HCT116 (cell line): ENCODE data around the gene IARS1. TPM values are rescaled to one million over a fixed set of nuclear protein-coding genes. Genes with fewer than 3 reads are reported as not detected.

ENCODE experiments used
- ATAC-seq: fragments of 200-7000 bp; cut with Tn5 transposase; 2 replicates; pipeline ENCODE4 v1.9.1; 2020; ENCODE audit warnings: mild to moderate bottlenecking, moderate library complexity
- BruUV-seq: library from RNA; stranded (reverse); fragments of 400-500 nt; replicated peaks from 2 replicates; lab custom pipeline; 2021; lab: Mats Ljungman, UMichigan
- CTCF ChIA-PET: fragments of 300-600 bp; sonication (Branson Sonifier 250); formaldehyde crosslinking; loops from one replicate; lab custom pipeline; 2021; ENCODE audit warnings: antibody characterized with exemption; lab: Charles Lee
- POLR2A ChIA-PET: fragments of 300-600, 350-600 bp; sonication (Branson Sonifier 250); formaldehyde crosslinking; loops from one replicate; lab custom pipeline; 2021; ENCODE audit warnings: antibody characterized with exemption; lab: Charles Lee
- RAD21 ChIA-PET, 2 experiments: fragments of 300-600 bp; sonication (Branson Sonifier 250); formaldehyde crosslinking; loops; one replicate each; lab custom pipeline; 2023; ENCODE audit warnings: low total read pairs in 2 of 2; ENCODE audit not compliant: uncharacterized antibody in 2 of 2, unreplicated experiment in 2 of 2, low non-redundant PET in 1 of 2; lab: Charles Lee
- DNase-seq: peaks from one replicate; pipeline ENCODE4 v3.0.0-alpha.2; 2010; ENCODE audit warnings: low read depth, low spot score
- H2AFZ ChIP-seq: fragments of 200-600 bp; shearing (Covaris generic), sonication (generic); 2 replicates; pipeline ENCODE4 v1.6.1; 2017; ENCODE audit warnings: low read depth, mixed run types, mixed read lengths, antibody characterized with exemption, low read length; ENCODE audit not compliant: poor library complexity, severe bottlenecking
- H3K27ac ChIP-seq: 2 replicates; pipeline ENCODE4 v1.5.1; 2012; ENCODE audit warnings: low read depth, low read length
- H3K27me3 ChIP-seq: fragments of 200-600 bp; sonication (generic); 2 replicates; pipeline ENCODE4 v1.6.1; 2016; ENCODE audit warnings: mixed run types, low read length, mixed read lengths; ENCODE audit not compliant: insufficient read depth
- H3K36me3 ChIP-seq, 2 experiments: fragments of 200-500 bp in 1 of 2; fragments of 200-600 bp in 1 of 2; sonication (Bioruptor generic) in 1 of 2; sonication (generic) in 1 of 2; 2 replicates each; pipeline versions ENCODE4 v1.5.1 to v1.6.1; 2014 to 2016; ENCODE audit warnings: low read length in 2 of 2, inconsistent platforms in 1 of 2, mixed read lengths in 1 of 2, mixed run types in 1 of 2; ENCODE audit not compliant: insufficient read depth in 2 of 2, control insufficient read depth in 1 of 2
- H3K4me1 ChIP-seq, 2 experiments: fragments of 200-600 bp in 1 of 2; sonication (generic) in 1 of 2; 2 replicates each; pipeline versions ENCODE4 v1.5.1 to v1.6.1; 2012 to 2017; ENCODE audit warnings: low read length in 2 of 2, inconsistent platforms in 1 of 2, mild to moderate bottlenecking in 1 of 2, mixed read lengths in 1 of 2, mixed run types in 1 of 2, moderate library complexity in 1 of 2; ENCODE audit not compliant: insufficient read depth in 2 of 2, control insufficient read depth in 1 of 2
- H3K4me2 ChIP-seq: fragments of 200-600 bp; sonication (generic); 2 replicates; pipeline ENCODE4 v1.6.1; 2017; ENCODE audit warnings: mixed run types, low read length, mixed read lengths
- H3K4me3 ChIP-seq, 2 experiments: fragments of 200-600 bp in 1 of 2; sonication (generic) in 1 of 2; replicated peaks in 1 of 2; 2 replicates each; pipeline ENCODE4 v1.5.1; 2011 to 2016; ENCODE audit warnings: low read length in 2 of 2, control low read depth in 1 of 2, low read depth in 1 of 2, mild to moderate bottlenecking in 1 of 2, mixed read lengths in 1 of 2, mixed run types in 1 of 2
- H3K79me2 ChIP-seq: fragments of 200-600 bp; sonication (generic); 2 replicates; pipeline ENCODE4 v1.6.1; 2017; ENCODE audit warnings: mild to moderate bottlenecking, mixed run types, low read length, moderate library complexity, mixed read lengths; ENCODE audit not compliant: insufficient read depth
- H3K9ac ChIP-seq: fragments of 200-600 bp; sonication (generic); 2 replicates; pipeline ENCODE4 v1.6.1; 2016; ENCODE audit warnings: low read length, mixed read lengths
- H3K9me2 ChIP-seq: fragments of 200-600 bp; sonication (generic), shearing (Covaris generic); 2 replicates; pipeline ENCODE4 v1.6.1; 2017; ENCODE audit warnings: mixed run types, mild to moderate bottlenecking, moderate library complexity; ENCODE audit not compliant: insufficient read depth
- H3K9me3 ChIP-seq, 2 experiments: fragments of 200-500 bp in 1 of 2; fragments of 200-600 bp in 1 of 2; sonication (Bioruptor generic) in 1 of 2; sonication (generic) in 1 of 2; 2 replicates each; pipeline ENCODE4 v1.6.1; 2014 to 2017; ENCODE audit warnings: low read length in 2 of 2, mixed read lengths in 2 of 2, inconsistent platforms in 1 of 2, low read depth in 1 of 2, mild to moderate bottlenecking in 1 of 2, mixed run types in 1 of 2, moderate library complexity in 1 of 2; ENCODE audit not compliant: control insufficient read depth in 1 of 2, insufficient read depth in 1 of 2
- H4K20me1 ChIP-seq: fragments of 200-600 bp; sonication (generic), shearing (Covaris generic); 2 replicates; pipeline ENCODE4 v1.6.1; 2017; ENCODE audit warnings: mixed run types, mild to moderate bottlenecking, moderate library complexity; ENCODE audit not compliant: insufficient read depth
- CBX3 ChIP-seq: IDR thresholded peaks from 2 replicates; pipeline ENCODE4 v1.6.1; 2012; ENCODE audit warnings: low read depth
- RAD21 ChIP-seq: IDR thresholded peaks from 2 replicates; pipeline ENCODE4 v1.6.1; 2012; ENCODE audit warnings: low read depth, mild to moderate bottlenecking
- SIN3A ChIP-seq: IDR thresholded peaks from 2 replicates; pipeline ENCODE4 v1.6.1; 2012; ENCODE audit warnings: low read depth
- SP1 ChIP-seq: IDR thresholded peaks from 2 replicates; pipeline ENCODE4 v1.6.1; 2012; ENCODE audit warnings: low read depth
- intact Hi-C: fragments of 100-400 bp; cut with micrococcal nuclease; formaldehyde crosslinking; loops from 2 replicates; pipeline ENCODE4 v1.10.0; 2022
- total RNA-seq: library from RNA; stranded (reverse); gene quantifications from one replicate; pipeline ENCODE4 v1.2.1, GENCODE V29; 2021; ENCODE audit not compliant: unreplicated experiment
- TF ChIP-seq, protein P1 (sequence below), 3 experiments: fragments of 200-600 bp in 1 of 3; sonication (generic) in 1 of 3; IDR thresholded peaks in 2 of 3; conservative IDR thresholded peaks in 1 of 3; 2 replicates each; pipeline ENCODE4 v1.5.1; 2012 to 2017; ENCODE audit warnings: low read depth in 2 of 3, low read length in 2 of 3, antibody characterized with exemption in 1 of 3, borderline replicate concordance in 1 of 3, control low read depth in 1 of 3, mild to moderate bottlenecking in 1 of 3, mixed read lengths in 1 of 3, mixed run types in 1 of 3, moderate library complexity in 1 of 3; ENCODE audit not compliant: insufficient read depth in 1 of 3

Gene IARS1
- total RNA-seq, 1 experiment from 2014 or later: 279 TPM

DNA sequence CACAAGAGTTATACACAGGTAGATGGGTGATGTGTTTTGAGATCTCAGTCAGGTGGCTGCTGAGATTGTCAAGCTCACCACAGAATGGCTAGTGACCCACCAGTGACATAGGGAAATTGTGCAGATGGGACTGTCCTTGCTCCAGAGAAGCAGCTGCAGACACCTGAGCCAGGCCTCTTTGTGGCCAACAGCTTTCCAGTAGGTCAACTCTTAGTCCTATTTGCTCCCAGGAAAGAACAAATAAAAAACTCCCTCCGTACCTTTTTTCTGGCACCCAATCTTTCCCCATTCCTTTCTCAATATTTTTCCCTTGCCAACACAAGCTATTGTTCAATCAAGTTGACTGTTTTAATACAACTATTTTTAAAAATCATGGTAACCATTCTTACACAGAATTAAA is 14.2 kb downstream of the IARS1 start:
- RAD21 ChIA-PET: no interaction called here
- CTCF ChIA-PET: interaction anchor here (0.7 to 1.2 kb wide), 2 partner anchors 139 to 141 kb away, joined by 3 read pairs; no protein-coding TSS in a partner anchor
- Histone ChIP-seq H3K4me3 (no peak overlapping the region), H3K36me3 (peaks cover 70 to 72% of the 10 kb centered on the region in 2 experiments), H3K4me2 (no peak overlapping the region), H3K4me1 (no peaks in the 10 kb centered on the region), H3K27me3 (no peaks in the 10 kb centered on the region), H3K9me3 (no peaks in the 10 kb centered on the region), H2AFZ (no peak overlapping the region), H4K20me1 (peaks cover 8% of the 10 kb centered on the region; the same call in 1 of the 2 replicates), H3K27ac (no peak overlapping the region), H3K79me2 (peaks cover 93% of the 10 kb centered on the region), H3K9ac (no peak overlapping the region), H3K9me2 (no peaks in the 10 kb centered on the region)
- POLR2A ChIA-PET: no interaction called here
- no TSS peak for BruUV-seq
- DNase-seq: no peak
- intact Hi-C loops: loop anchor here (5.0 kb wide), 1 partner anchor 37 kb away; no protein-coding TSS in a partner anchor
- no peak for TF ChIP-seq SIN3A
- ATAC-seq: no peak

DNA sequence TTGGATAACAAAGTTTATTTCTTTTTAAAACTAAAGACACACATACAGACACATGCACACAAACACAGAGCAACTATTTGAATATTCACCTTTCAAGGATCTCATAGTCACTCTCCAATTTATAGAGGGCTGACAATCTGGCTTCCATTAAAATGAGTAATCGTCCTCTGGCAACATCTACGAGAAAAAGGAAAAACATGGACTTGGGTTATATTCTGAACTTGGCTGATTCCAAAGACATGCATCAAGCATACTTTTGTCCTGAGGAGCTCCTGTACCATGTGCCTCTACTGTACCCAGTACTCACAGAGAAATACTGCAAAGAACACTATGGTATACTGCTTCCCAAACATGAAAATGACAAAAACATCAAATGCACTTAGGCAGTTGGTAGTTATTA is 15.4 kb downstream of the IARS1 start:
- H3K4me1 ChIP-seq: no peaks in the 10 kb centered on the region
- no peak overlapping the region for H3K9ac ChIP-seq
- no peak overlapping the region for H3K4me2 ChIP-seq
- H2AFZ ChIP-seq: no peak overlapping the region
- ChIA-PET RAD21 (no interaction called here), POLR2A (interaction anchor here (1.1 kb wide), 1 partner anchor 14 kb away, joined by 3 read pairs; no protein-coding TSS in a partner anchor), CTCF (interaction anchor here (1.2 kb wide), 1 partner anchor 140 kb away, joined by 3 read pairs; no protein-coding TSS in a partner anchor)
- H3K9me2 ChIP-seq: no peaks in the 10 kb centered on the region
- no peaks in the 10 kb centered on the region for H3K27me3 ChIP-seq
- H3K9me3 ChIP-seq: no peaks in the 10 kb centered on the region
- DNase-seq (no peak), ATAC-seq (no peak)
- intact Hi-C loops: loop anchor here (5.0 kb wide), 1 partner anchor 36 kb away; no protein-coding TSS in a partner anchor
- H3K79me2 ChIP-seq: peaks cover 91% of the 10 kb centered on the region
- no peak overlapping the region for H3K4me3 ChIP-seq
- peaks cover 17% of the 10 kb centered on the region; the same call in 1 of the 2 replicates for H4K20me1 ChIP-seq
- no peak for TF ChIP-seq RAD21
- TF ChIP-seq SIN3A: no peak
- TF ChIP-seq CBX3: no peak
- TF ChIP-seq, protein P1, sequence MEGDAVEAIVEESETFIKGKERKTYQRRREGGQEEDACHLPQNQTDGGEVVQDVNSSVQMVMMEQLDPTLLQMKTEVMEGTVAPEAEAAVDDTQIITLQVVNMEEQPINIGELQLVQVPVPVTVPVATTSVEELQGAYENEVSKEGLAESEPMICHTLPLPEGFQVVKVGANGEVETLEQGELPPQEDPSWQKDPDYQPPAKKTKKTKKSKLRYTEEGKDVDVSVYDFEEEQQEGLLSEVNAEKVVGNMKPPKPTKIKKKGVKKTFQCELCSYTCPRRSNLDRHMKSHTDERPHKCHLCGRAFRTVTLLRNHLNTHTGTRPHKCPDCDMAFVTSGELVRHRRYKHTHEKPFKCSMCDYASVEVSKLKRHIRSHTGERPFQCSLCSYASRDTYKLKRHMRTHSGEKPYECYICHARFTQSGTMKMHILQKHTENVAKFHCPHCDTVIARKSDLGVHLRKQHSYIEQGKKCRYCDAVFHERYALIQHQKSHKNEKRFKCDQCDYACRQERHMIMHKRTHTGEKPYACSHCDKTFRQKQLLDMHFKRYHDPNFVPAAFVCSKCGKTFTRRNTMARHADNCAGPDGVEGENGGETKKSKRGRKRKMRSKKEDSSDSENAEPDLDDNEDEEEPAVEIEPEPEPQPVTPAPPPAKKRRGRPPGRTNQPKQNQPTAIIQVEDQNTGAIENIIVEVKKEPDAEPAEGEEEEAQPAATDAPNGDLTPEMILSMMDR (IDR thresholded peaks at IDR 0.05 in 2 of 3, conservative IDR thresholded peaks at IDR 0.05 in 1 of 3; ENCODE audit: borderline replicate concordance in 1 of 3, insufficient read depth in 1 of 3, low read depth in 2 of 3, low read length in 2 of 3): no peak
- no peak for TF ChIP-seq SP1
- no TSS peak for BruUV-seq
- peaks cover 75 to 83% of the 10 kb centered on the region in 2 experiments for H3K36me3 ChIP-seq
- H3K27ac ChIP-seq: no peak overlapping the region
